GM23338 (cell line): ENCODE measurements around the gene GRIA3. TPM values are rescaled to one million over a fixed set of nuclear protein-coding genes. Genes with fewer than 3 reads are reported as not detected.

Experiments used
- ATAC-seq: fragments of 200-7000 bp; cut with Tn5 transposase; 3 replicates; pipeline ENCODE4 v1.9.1; 2020
- DNase-seq: peaks from one replicate; pipeline ENCODE4 v3.0.0-alpha.2; 2015; ENCODE audit warnings: low spot score
- H2AFZ ChIP-seq: fragments of 200-600 bp; sonication (generic); 2 replicates; pipeline ENCODE4 v1.8.0; 2016; ENCODE audit warnings: antibody characterized with exemption, mild to moderate bottlenecking, moderate library complexity
- H3F3A ChIP-seq: fragments of 200-600 bp; sonication (generic); replicated peaks from 2 replicates; pipeline ENCODE4 v1.8.0; 2017; ENCODE audit warnings: antibody characterized with exemption, mixed run types, low read depth
- H3K27ac ChIP-seq: fragments of 200-600 bp; sonication (generic); 2 replicates; pipeline ENCODE4 v1.6.1; 2016; ENCODE audit warnings: low read depth
- H3K27me3 ChIP-seq: fragments of 200-600 bp; sonication (generic); 2 replicates; pipeline ENCODE4 v1.8.0; 2016; ENCODE audit warnings: mild to moderate bottlenecking, mixed run types, moderate library complexity; ENCODE audit not compliant: insufficient read depth
- H3K36me3 ChIP-seq: fragments of 200-600 bp; sonication (generic); 2 replicates; pipeline ENCODE4 v1.8.0; 2016; ENCODE audit warnings: mild to moderate bottlenecking; ENCODE audit not compliant: insufficient read depth
- H3K4me1 ChIP-seq: fragments of 200-600 bp; sonication (generic); 2 replicates; pipeline ENCODE4 v1.8.0; 2016; ENCODE audit warnings: mild to moderate bottlenecking, moderate library complexity; ENCODE audit not compliant: insufficient read depth
- H3K4me2 ChIP-seq: fragments of 200-600 bp; sonication (generic); 2 replicates; pipeline ENCODE4 v1.7.1; 2017; ENCODE audit warnings: mixed run types
- H3K4me3 ChIP-seq: fragments of 200-600 bp; sonication (generic); 2 replicates; pipeline ENCODE4 v1.6.1; 2016; ENCODE audit warnings: mixed run types
- H3K79me2 ChIP-seq: fragments of 200-600 bp; sonication (generic); replicated peaks from 2 replicates; pipeline ENCODE4 v1.8.0; 2017; ENCODE audit warnings: mild to moderate bottlenecking; ENCODE audit not compliant: insufficient read depth
- H3K9me2 ChIP-seq: fragments of 200-600 bp; sonication (generic); 2 replicates; pipeline ENCODE4 v1.8.0; 2017; ENCODE audit not compliant: insufficient read depth
- H4K20me1 ChIP-seq: fragments of 200-600 bp; sonication (generic); replicated peaks from 2 replicates; pipeline ENCODE4 v1.8.0; 2017; ENCODE audit warnings: mild to moderate bottlenecking; ENCODE audit not compliant: insufficient read depth
- H3K27ac Mint-ChIP-seq: 2 replicates; pipeline ENCODE4 v1.8.0; 2020; ENCODE audit warnings: inconsistent platforms, mild to moderate bottlenecking, moderate library complexity, mixed read lengths
- H3K27me3 Mint-ChIP-seq: 3 replicates; pipeline ENCODE4 v1.8.0; 2022; ENCODE audit warnings: low read depth, mild to moderate bottlenecking, moderate library complexity, mixed read lengths, inconsistent platforms; ENCODE audit not compliant: insufficient read depth, poor library complexity
- H3K36me3 Mint-ChIP-seq: 3 replicates; pipeline ENCODE4 v1.8.0; 2021; ENCODE audit warnings: low read depth, mild to moderate bottlenecking, inconsistent platforms, moderate library complexity, mixed read lengths
- H3K4me1 Mint-ChIP-seq: 3 replicates; pipeline ENCODE4 v1.8.0; 2020; ENCODE audit warnings: mild to moderate bottlenecking, inconsistent platforms, mixed read lengths
- H3K4me3 Mint-ChIP-seq: 3 replicates; pipeline ENCODE4 v1.8.0; 2021; ENCODE audit warnings: moderate library complexity, mild to moderate bottlenecking, inconsistent platforms, mixed read lengths
- H3K9me3 Mint-ChIP-seq: 3 replicates; pipeline ENCODE4 v1.8.0; 2020; ENCODE audit warnings: moderate library complexity, mild to moderate bottlenecking, inconsistent platforms, mixed read lengths
- EZH2 ChIP-seq: fragments of 200-600 bp; sonication (generic); IDR thresholded peaks from one replicate; pipeline ENCODE4 v1.8.0; 2017; ENCODE audit warnings: antibody characterized with exemption, mild to moderate bottlenecking, low read depth; ENCODE audit not compliant: unreplicated experiment
- EZH2phosphoT487 ChIP-seq: fragments of 200-600 bp; sonication (generic); IDR thresholded peaks from one replicate; pipeline ENCODE4 v1.8.1; 2018; ENCODE audit warnings: antibody characterized with exemption; ENCODE audit not compliant: unreplicated experiment
- JUNB ChIP-seq: IDR thresholded peaks from one replicate; pipeline ENCODE4 v1.6.1; 2016; ENCODE audit warnings: antibody characterized with exemption; ENCODE audit not compliant: unreplicated experiment
- POLR2AphosphoS5 ChIP-seq: IDR thresholded peaks from 2 replicates; pipeline ENCODE4 v1.6.1; 2016; ENCODE audit warnings: antibody characterized with exemption, low read depth
- REST ChIP-seq: IDR thresholded peaks from one replicate; pipeline ENCODE4 v1.6.1; 2018; ENCODE audit warnings: antibody characterized with exemption; ENCODE audit not compliant: unreplicated experiment
- STAT1 ChIP-seq: IDR thresholded peaks from one replicate; pipeline ENCODE4 v1.6.1; 2016; ENCODE audit warnings: antibody characterized with exemption; ENCODE audit not compliant: unreplicated experiment
- ZNF114 ChIP-seq: fragments of 250-450 bp; sonication (Bioruptor Pico); IDR thresholded peaks from 2 replicates; pipeline ENCODE4 v1.5.0; 2020; ENCODE audit warnings: mild to moderate bottlenecking, moderate library complexity
- ZNF331 ChIP-seq: fragments of 250-450 bp; sonication (Bioruptor Pico); IDR thresholded peaks from 2 replicates; pipeline ENCODE4 v1.5.0; 2020; ENCODE audit warnings: low read depth, mild to moderate bottlenecking, moderate library complexity
- ZNF462 ChIP-seq: fragments of 250-450 bp; sonication (Bioruptor Pico); IDR thresholded peaks from 2 replicates; pipeline ENCODE4 v1.5.0; 2020; ENCODE audit warnings: mild to moderate bottlenecking, moderate library complexity
- polyA plus RNA-seq: library from polyadenylated mRNA; unstranded; fragments of >200 nt; fragmentation: Nextera tagmentation; extraction: Ambion mirVana; gene quantifications from 2 replicates; pipeline ENCODE4 v1.2.1, GENCODE V29; 2016
- total RNA-seq: library from RNA; depleted of rRNA; stranded (reverse); fragments of >200 nt; shearing (Covaris generic); gene quantifications from 2 replicates; pipeline ENCODE4 v1.2.3, GENCODE V29; 2014
- TF ChIP-seq, protein P1 (sequence below): IDR thresholded peaks from 2 replicates; pipeline ENCODE4 v1.6.1; 2016; ENCODE audit warnings: antibody characterized with exemption

The GRIA3 gene
- total and polyA plus RNA-seq, 2 experiments from 2014 or later = 2.7 to 5.6 TPM

DNA sequence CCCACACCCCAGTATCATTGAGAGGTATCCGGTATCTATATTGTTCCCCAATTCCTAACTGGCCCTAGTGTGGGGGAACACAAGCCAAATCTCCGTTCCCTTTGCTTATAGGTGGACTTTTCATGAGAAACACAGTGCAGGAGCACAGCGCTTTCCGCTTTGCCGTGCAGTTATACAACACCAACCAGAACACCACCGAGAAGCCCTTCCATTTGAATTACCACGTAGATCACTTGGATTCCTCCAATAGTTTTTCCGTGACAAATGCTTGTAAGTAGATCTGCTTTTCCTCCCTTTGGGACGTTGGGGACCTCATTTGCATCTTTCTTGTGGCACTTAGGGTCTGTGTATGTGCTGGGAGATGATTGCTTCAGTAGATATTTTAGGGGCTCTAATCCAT is 1.6 kb downstream of the GRIA3 start (continued):
- TF ChIP-seq ZNF462 (CRISPR knock-in tag) (no peak), STAT1 (no peak), EZH2phosphoT487 (no peak), JUNB (no peak), ZNF114 (CRISPR knock-in tag) (no peak)
- TF ChIP-seq, protein P1, sequence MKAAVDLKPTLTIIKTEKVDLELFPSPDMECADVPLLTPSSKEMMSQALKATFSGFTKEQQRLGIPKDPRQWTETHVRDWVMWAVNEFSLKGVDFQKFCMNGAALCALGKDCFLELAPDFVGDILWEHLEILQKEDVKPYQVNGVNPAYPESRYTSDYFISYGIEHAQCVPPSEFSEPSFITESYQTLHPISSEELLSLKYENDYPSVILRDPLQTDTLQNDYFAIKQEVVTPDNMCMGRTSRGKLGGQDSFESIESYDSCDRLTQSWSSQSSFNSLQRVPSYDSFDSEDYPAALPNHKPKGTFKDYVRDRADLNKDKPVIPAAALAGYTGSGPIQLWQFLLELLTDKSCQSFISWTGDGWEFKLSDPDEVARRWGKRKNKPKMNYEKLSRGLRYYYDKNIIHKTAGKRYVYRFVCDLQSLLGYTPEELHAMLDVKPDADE = no peak

GRCh38 chrX:123186801-123187200 is 2.7 kb downstream of the GRIA3 start:
- H3K27ac ChIP-seq = no peak overlapping the region
- no peaks in the 10 kb centered on the region for H3K36me3 Mint-ChIP-seq
- H3K4me1 Mint-ChIP-seq = peaks cover 46% of the 10 kb centered on the region
- ATAC-seq (no peak), DNase-seq (no peak)
- peaks cover 25% of the 10 kb centered on the region for H3K27me3 ChIP-seq
- H3K4me3 ChIP-seq = no peak overlapping the region
- no peak overlapping the region for H2AFZ ChIP-seq
- no peaks in the 10 kb centered on the region for H3F3A ChIP-seq
- H3K9me2 ChIP-seq = no peaks in the 10 kb centered on the region
- H3K79me2 ChIP-seq = no peaks in the 10 kb centered on the region
- H3K27me3 Mint-ChIP-seq = peaks cover 17% of the 10 kb centered on the region
- H3K4me1 ChIP-seq = peaks cover 13% of the 10 kb centered on the region
- no peaks in the 10 kb centered on the region for H4K20me1 ChIP-seq
- no peak overlapping the region; the same call in 1 of the 2 replicates for H3K4me2 ChIP-seq
- no peak overlapping the region for H3K4me3 Mint-ChIP-seq
- H3K27ac Mint-ChIP-seq = no peak overlapping the region
- no peaks in the 10 kb centered on the region for H3K36me3 ChIP-seq
- no peaks in the 10 kb centered on the region for H3K9me3 Mint-ChIP-seq
- no peak for TF ChIP-seq ZNF331 (CRISPR knock-in tag)
- no peak for TF ChIP-seq REST
- no peak for TF ChIP-seq ZNF114 (CRISPR knock-in tag)
- TF ChIP-seq, protein P1 = no peak
- no peak for TF ChIP-seq POLR2AphosphoS5
- no peak for TF ChIP-seq JUNB
- no peak for TF ChIP-seq STAT1
- no peak for TF ChIP-seq EZH2
- no peak for TF ChIP-seq EZH2phosphoT487
